ENCODE measurements around the gene GDI1.

- TF ChIP-seq YY1 (IDR thresholded peaks at IDR 0.05; ENCODE audit: insufficient read depth, insufficient read length) (no peak), SUZ12 (IDR thresholded peaks at IDR 0.05; ENCODE audit: extremely low read depth, insufficient read depth, insufficient read length) (no peak), ZNF274 (IDR thresholded peaks at IDR 0.05; ENCODE audit: low read depth, low read length) (no peak)
Measured at GRCh38 chrX:154490414-154491083, 53.6 kb downstream of the GDI1 start, which contains the start of gene SLC10A3.
